Keratinocyte (primary cell): Measurements from ENCODE around the gene FAM186B.
"Not testable (repeated sequence)": the region's sequence is repeated elsewhere in the genome, so short reads cannot be mapped to it uniquely, and the experiment has no call there.

Experiments
- CTCF ChIP-seq, 3 experiments: IDR thresholded peaks in 1 of 3; conservative IDR thresholded peaks in 1 of 3; optimal IDR thresholded peaks in 1 of 3; 2 replicates in 2 of 3; 3 replicates in 1 of 3; pipeline versions ENCODE3 to v1.5.1; 2011; ENCODE audit warnings: low read length in 3 of 3, mild to moderate bottlenecking in 3 of 3, moderate library complexity in 2 of 3, control low read depth in 1 of 3, inconsistent platforms in 1 of 3; ENCODE audit not compliant: insufficient read depth in 2 of 3; ENCODE audit errors: extremely low read depth in 1 of 3
- EZH2 ChIP-seq: IDR thresholded peaks from one replicate; pipeline ENCODE4 v1.6.1; 2012; ENCODE audit warnings: inconsistent platforms, mild to moderate bottlenecking, low read length, moderate library complexity

GRCh38 chr12:49605539-49605938 is at the start of gene FAM186B:
- not testable (repeated sequence) for TF ChIP-seq CTCF (optimal IDR thresholded peaks at IDR 0.05 in 1 of 3, IDR thresholded peaks at IDR 0.05 in 1 of 3, conservative IDR thresholded peaks at IDR 0.05 in 1 of 3; ENCODE audit: extremely low read depth in 1 of 3, insufficient read depth in 2 of 3, low read length in 3 of 3); EZH2
